ENCODE measurements around the gene ZWINT. TPM values are rescaled to one million over a fixed set of nuclear protein-coding genes. Genes with fewer than 3 reads are reported as not detected.

The ZWINT gene
- total RNA-seq, 1 donor from 2014 or later, result 23.1 TPM

DNA sequence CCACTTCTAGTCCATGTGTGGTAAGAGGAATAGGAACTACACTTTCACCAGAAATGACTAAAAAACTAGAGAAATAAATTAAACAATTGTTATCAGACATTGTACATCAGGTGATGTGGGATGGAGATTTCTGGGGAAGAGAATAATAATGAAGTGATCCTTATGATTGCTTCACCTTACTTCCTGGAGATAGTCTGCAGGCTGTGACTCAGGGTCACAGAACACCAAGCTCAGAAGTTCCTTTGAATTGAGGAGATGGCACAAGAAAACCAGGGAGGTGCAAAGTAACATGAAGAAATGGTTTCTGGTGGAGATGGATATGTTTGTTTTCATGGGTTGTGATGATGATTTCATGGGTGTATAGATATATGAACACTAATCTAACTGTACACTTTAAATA lies 44.5 kb downstream of the ZWINT start:
- H3K4me3 Mint-ChIP-seq, result no peak overlapping the region
- no peaks in the 10 kb centered on the region for H3K36me3 Mint-ChIP-seq
- no peak for DNase-seq (ENCODE audit: low spot score in 2 of 2, unreplicated experiment in 2 of 2)
- no peak overlapping the region for H3K27ac Mint-ChIP-seq
- H3K4me1 Mint-ChIP-seq, result no peaks in the 10 kb centered on the region
- peaks cover 12% of the 10 kb centered on the region for H3K9me3 Mint-ChIP-seq
- TF ChIP-seq, protein P1, sequence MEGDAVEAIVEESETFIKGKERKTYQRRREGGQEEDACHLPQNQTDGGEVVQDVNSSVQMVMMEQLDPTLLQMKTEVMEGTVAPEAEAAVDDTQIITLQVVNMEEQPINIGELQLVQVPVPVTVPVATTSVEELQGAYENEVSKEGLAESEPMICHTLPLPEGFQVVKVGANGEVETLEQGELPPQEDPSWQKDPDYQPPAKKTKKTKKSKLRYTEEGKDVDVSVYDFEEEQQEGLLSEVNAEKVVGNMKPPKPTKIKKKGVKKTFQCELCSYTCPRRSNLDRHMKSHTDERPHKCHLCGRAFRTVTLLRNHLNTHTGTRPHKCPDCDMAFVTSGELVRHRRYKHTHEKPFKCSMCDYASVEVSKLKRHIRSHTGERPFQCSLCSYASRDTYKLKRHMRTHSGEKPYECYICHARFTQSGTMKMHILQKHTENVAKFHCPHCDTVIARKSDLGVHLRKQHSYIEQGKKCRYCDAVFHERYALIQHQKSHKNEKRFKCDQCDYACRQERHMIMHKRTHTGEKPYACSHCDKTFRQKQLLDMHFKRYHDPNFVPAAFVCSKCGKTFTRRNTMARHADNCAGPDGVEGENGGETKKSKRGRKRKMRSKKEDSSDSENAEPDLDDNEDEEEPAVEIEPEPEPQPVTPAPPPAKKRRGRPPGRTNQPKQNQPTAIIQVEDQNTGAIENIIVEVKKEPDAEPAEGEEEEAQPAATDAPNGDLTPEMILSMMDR (IDR thresholded peaks at IDR 0.05; ENCODE audit: unreplicated experiment), result no peak
- no peaks in the 10 kb centered on the region for H3K27me3 Mint-ChIP-seq (ENCODE audit: low read depth)
